Cardiac muscle cell (in vitro differentiated cells and primary cell): ENCODE measurements around the gene CAVIN3. TPM values are rescaled to one million over a fixed set of nuclear protein-coding genes. Genes with fewer than 3 reads are reported as not detected.

Source experiments
- DNase-seq, 2 donors: peaks; one replicate each; pipeline versions ENCODE4 v3.0.0 to v3.0.0-alpha.2; 2010 to 2017; ENCODE audit warnings: low read depth in 1 of 2, low spot score in 1 of 2
- H3K27ac ChIP-seq: fragments of 200-600 bp; sonication (generic); 2 replicates; pipeline ENCODE4 v1.5.1; 2016
- H3K27me3 ChIP-seq: fragments of 200-600 bp; sonication (generic); 2 replicates; pipeline ENCODE4 v1.6.0; 2016; ENCODE audit warnings: control low read depth
- H3K36me3 ChIP-seq: fragments of 200-600 bp; sonication (generic); 2 replicates; pipeline ENCODE4 v1.5.1; 2016; ENCODE audit warnings: control low read depth
- H3K4me1 ChIP-seq: fragments of 200-600 bp; sonication (generic); 2 replicates; pipeline ENCODE4 v1.8.1; 2017; ENCODE audit warnings: low read depth, mild to moderate bottlenecking, mixed run types
- H3K4me3 ChIP-seq: fragments of 200-600 bp; sonication (generic); 2 replicates; pipeline ENCODE4 v1.5.1; 2016; ENCODE audit warnings: mild to moderate bottlenecking
- H3K9me3 ChIP-seq: fragments of 200-600 bp; sonication (generic); 2 replicates; pipeline ENCODE4 v1.5.1; 2017; ENCODE audit warnings: low read depth, mild to moderate bottlenecking, control low read depth
- polyA plus RNA-seq: library from polyadenylated mRNA; unstranded; fragments of >200 nt; fragmentation: Nextera tagmentation; extraction: Ambion mirVana; gene quantifications from 2 replicates; pipeline ENCODE4 v1.2.1, GENCODE V29; 2016
- total RNA-seq: library from RNA; depleted of rRNA; stranded (reverse); fragments of >200 nt; gene quantifications from 2 replicates; pipeline ENCODE4 v1.2.3, GENCODE V29; 2016
- TF ChIP-seq, protein P1 (sequence below): IDR thresholded peaks from 2 replicates; pipeline ENCODE4 v1.5.1; 2012; ENCODE audit warnings: low read depth, mild to moderate bottlenecking, low read length

CAVIN3 gene
- total and polyA plus RNA-seq, 2 experiments from 2014 or later, result 54.5 to 76.1 TPM

DNA sequence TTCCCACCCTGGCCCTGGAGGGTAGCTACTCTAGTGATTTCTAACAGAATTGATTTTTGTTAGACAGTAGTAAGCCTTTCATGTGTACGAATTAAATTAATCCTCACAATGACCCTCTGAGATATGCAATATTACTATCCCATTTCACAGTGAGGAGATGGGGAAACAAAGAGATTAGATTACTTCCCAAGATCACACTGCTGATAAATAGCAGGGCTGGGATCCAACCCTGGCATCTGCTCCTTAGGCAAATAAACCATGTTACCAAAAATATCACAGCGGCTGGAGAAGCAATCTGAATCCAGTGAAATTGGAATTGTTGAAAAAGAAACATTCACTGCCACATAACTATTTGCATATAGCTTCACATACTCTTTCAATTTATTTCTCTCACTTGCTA, 12.8 kb upstream of the CAVIN3 start:
- Histone ChIP-seq H3K4me3 (no peak overlapping the region), H3K9me3 (no peaks in the 10 kb centered on the region), H3K27ac (no peak overlapping the region), H3K36me3 (no peaks in the 10 kb centered on the region), H3K27me3 (no peaks in the 10 kb centered on the region), H3K4me1 (no peaks in the 10 kb centered on the region)
- no peak for DNase-seq
- TF ChIP-seq, protein P1, sequence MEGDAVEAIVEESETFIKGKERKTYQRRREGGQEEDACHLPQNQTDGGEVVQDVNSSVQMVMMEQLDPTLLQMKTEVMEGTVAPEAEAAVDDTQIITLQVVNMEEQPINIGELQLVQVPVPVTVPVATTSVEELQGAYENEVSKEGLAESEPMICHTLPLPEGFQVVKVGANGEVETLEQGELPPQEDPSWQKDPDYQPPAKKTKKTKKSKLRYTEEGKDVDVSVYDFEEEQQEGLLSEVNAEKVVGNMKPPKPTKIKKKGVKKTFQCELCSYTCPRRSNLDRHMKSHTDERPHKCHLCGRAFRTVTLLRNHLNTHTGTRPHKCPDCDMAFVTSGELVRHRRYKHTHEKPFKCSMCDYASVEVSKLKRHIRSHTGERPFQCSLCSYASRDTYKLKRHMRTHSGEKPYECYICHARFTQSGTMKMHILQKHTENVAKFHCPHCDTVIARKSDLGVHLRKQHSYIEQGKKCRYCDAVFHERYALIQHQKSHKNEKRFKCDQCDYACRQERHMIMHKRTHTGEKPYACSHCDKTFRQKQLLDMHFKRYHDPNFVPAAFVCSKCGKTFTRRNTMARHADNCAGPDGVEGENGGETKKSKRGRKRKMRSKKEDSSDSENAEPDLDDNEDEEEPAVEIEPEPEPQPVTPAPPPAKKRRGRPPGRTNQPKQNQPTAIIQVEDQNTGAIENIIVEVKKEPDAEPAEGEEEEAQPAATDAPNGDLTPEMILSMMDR, result no peak

DNA sequence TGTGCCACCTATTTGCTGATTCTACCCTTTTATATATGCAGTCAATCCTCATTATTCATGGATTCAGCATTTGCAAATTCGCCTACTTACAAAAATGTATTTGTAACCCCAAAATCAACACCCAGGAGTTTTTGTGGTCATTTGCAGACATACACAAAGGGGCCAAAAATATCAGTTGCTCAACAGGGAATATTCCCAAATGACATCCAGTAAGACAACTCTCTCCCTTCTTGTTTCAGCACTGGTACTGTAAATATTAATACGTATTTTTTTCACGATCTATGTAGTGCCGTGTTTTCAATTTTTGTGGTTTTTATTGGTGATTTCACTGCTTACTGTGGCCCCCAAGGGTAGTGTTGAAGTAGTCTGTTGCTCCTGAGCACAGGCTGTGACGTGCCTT, 11.8 kb upstream of the CAVIN3 start:
- no peak for DNase-seq
- TF ChIP-seq, protein P1, result no peak

DNA sequence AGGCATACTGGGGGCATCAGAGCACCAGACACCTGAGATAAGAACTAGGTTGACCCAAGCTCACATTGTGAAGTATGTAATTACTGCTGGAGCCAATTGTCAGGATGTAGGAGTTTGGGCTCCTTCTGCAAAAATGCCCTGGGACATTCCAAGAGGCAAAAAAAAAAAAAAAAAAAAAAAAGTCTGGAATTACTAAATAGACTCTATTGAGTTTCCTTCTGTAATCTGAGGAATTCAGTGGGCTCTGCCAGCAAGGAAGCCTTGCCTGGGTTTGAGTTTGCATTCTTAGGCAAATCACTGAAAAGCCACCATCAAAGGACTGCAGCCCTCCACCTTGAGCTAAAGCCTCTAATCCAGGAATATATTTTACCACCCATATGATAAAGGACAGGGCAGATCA, 8.0 kb upstream of the CAVIN3 start:
- Histone ChIP-seq H3K27me3 (no peaks in the 10 kb centered on the region), H3K9me3 (no peaks in the 10 kb centered on the region), H3K27ac (no peak overlapping the region), H3K4me1 (no peaks in the 10 kb centered on the region), H3K4me3 (no peak overlapping the region), H3K36me3 (no peaks in the 10 kb centered on the region)
- peak in 1 of 2 donors; percentile 57 for DNase-seq
- TF ChIP-seq, protein P1, result no peak

More for the DNA sequence above, 11.8 kb upstream of the CAVIN3 start:
- H3K36me3 ChIP-seq, result no peaks in the 10 kb centered on the region
- H3K27ac ChIP-seq, result no peak overlapping the region
- H3K4me3 ChIP-seq, result no peak overlapping the region
- no peaks in the 10 kb centered on the region for H3K27me3 ChIP-seq
- H3K9me3 ChIP-seq, result no peaks in the 10 kb centered on the region
- no peaks in the 10 kb centered on the region for H3K4me1 ChIP-seq

DNA sequence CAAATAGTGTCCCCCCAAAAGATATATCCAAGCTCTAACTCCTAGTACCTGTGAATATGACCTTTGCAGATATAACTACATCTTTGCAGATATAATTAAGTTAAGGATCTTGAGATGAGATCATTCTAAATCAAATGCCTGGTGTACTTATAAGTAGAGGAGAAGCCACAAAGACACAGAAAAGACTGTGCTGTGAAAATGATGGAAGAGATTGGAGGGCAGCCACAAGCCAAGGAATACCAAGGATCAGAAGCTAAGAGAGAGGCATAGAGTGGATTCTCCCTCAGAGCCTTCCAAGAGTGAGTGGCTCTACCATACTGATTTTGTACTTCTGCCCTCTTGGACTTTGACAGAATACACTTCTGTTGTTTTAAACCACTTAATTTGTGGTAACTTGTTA, 7.5 kb upstream of the CAVIN3 start:
- Histone ChIP-seq H3K4me1 (no peaks in the 10 kb centered on the region), H3K4me3 (no peak overlapping the region), H3K36me3 (no peaks in the 10 kb centered on the region), H3K27ac (no peak overlapping the region), H3K27me3 (no peaks in the 10 kb centered on the region), H3K9me3 (no peaks in the 10 kb centered on the region)
- DNase-seq, result no peak
- TF ChIP-seq, protein P1, result no peak

DNA sequence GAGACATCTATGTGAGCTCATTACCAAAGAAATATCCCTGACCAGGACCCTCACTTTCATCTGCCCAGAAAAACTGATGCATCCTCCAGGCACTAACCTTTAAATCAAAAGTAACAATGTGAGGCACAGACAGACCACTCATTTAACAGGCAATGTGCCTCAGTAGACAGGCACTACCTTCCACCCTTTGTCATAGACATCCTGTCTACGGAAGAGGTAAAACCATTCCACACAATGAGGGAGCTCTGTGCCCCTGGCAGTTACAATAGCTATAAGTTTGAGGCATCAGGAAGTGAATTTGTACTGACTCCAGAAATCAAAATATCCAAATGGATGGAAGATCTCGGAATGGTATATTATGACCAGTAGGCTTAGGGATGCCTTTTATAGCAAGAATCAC, 6.7 kb upstream of the CAVIN3 start:
- TF ChIP-seq, protein P1, result no peak
- H3K4me1 ChIP-seq, result peaks cover under 1% of the 10 kb centered on the region

DNA sequence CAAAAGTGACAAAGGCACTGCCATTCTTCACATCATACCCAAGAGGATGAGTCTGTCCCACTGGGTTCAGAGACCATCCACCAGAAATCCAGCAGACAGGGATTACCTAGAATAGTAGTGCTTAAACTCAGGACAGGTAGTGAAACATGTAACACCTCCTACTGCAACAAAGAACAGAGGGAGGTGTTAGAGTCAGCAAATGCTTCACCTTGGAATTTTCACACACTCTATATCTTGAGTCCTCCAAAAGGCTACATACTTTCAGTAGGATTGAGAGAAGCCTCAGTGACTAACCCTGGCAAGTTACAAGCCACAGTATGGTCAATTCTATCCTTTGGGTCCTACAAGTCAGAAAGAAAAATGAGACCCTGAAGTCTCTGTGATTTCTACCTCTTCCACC, 6.0 kb upstream of the CAVIN3 start:
- Histone ChIP-seq H3K27ac (no peak overlapping the region), H3K9me3 (no peaks in the 10 kb centered on the region), H3K4me1 (peaks cover 3% of the 10 kb centered on the region), H3K36me3 (no peaks in the 10 kb centered on the region), H3K4me3 (no peak overlapping the region), H3K27me3 (no peaks in the 10 kb centered on the region)
- TF ChIP-seq, protein P1, result no peak
- DNase-seq, result no peak

More for the DNA sequence above, 6.7 kb upstream of the CAVIN3 start:
- Histone ChIP-seq H3K27ac (no peak overlapping the region), H3K27me3 (no peaks in the 10 kb centered on the region), H3K4me3 (no peak overlapping the region), H3K9me3 (no peaks in the 10 kb centered on the region), H3K36me3 (no peaks in the 10 kb centered on the region)
- no peak for DNase-seq
